Panc1 (cell line): Measurements from ENCODE around the gene PAX3. TPM values are rescaled to one million over a fixed set of nuclear protein-coding genes. Genes with fewer than 3 reads are reported as not detected.

Experiments used
- ATAC-seq: fragments of 200-7000 bp; cut with Tn5 transposase; 2 replicates; pipeline ENCODE4 v1.9.1; 2020; ENCODE audit warnings: mild to moderate bottlenecking, moderate library complexity
- BruUV-seq: library from RNA; stranded (reverse); fragments of 400-500 nt; replicated peaks from 2 replicates; lab custom pipeline; 2021; lab: Mats Ljungman, UMichigan
- CTCF ChIA-PET: fragments of 300-600 bp; sonication (Branson Sonifier 250); formaldehyde crosslinking; loops from one replicate; lab custom pipeline; 2022; ENCODE audit warnings: antibody characterized with exemption; lab: Charles Lee
- POLR2A ChIA-PET: fragments of 300-600 bp; sonication (Branson Sonifier 250); formaldehyde crosslinking; loops from one replicate; lab custom pipeline; 2022; ENCODE audit warnings: antibody characterized with exemption; lab: Charles Lee
- DNase-seq: peaks from one replicate; pipeline ENCODE4 v3.0.0-alpha.2; 2010; ENCODE audit warnings: low read depth, low spot score
- H3K27ac ChIP-seq: 2 replicates; pipeline ENCODE4 v1.5.1; 2011; ENCODE audit warnings: mild to moderate bottlenecking, low read length, inconsistent platforms
- H3K27me3 ChIP-seq: fragments of 200-500 bp; sonication (Bioruptor generic); 2 replicates; pipeline ENCODE4 v1.6.0; 2014; ENCODE audit warnings: low read length, inconsistent platforms; ENCODE audit not compliant: control insufficient read depth, insufficient read depth
- H3K36me3 ChIP-seq: fragments of 200-500 bp; sonication (Bioruptor generic); 2 replicates; pipeline ENCODE4 v1.5.1; 2014; ENCODE audit warnings: inconsistent platforms, mild to moderate bottlenecking, low read length, moderate library complexity; ENCODE audit not compliant: control insufficient read depth, insufficient read depth
- H3K4me1 ChIP-seq: 2 replicates; pipeline ENCODE4 v1.5.1; 2011; ENCODE audit warnings: inconsistent platforms, mild to moderate bottlenecking, low read length, moderate library complexity; ENCODE audit not compliant: control insufficient read depth, insufficient read depth
- H3K4me3 ChIP-seq, 2 experiments: 2 replicates each; pipeline ENCODE4 v1.5.1; 2011 to 2012; ENCODE audit warnings: low read depth in 2 of 2, low read length in 2 of 2, mild to moderate bottlenecking in 2 of 2, inconsistent platforms in 1 of 2, moderate library complexity in 1 of 2
- H3K9me3 ChIP-seq: fragments of 200-500 bp; sonication (Bioruptor generic); 2 replicates; pipeline ENCODE4 v1.5.1; 2014; ENCODE audit warnings: low read depth, mild to moderate bottlenecking, inconsistent platforms, low read length, moderate library complexity; ENCODE audit not compliant: control insufficient read depth, insufficient read depth
- CTCF ChIP-seq: fragments of 450-650 bp; IDR thresholded peaks from 2 replicates; pipeline ENCODE4 v1.5.1; 2017; ENCODE audit warnings: mild to moderate bottlenecking
- POLR2AphosphoS5 ChIP-seq: IDR thresholded peaks from 2 replicates; pipeline ENCODE4 v1.6.1; 2012; ENCODE audit warnings: mild to moderate bottlenecking, low read depth, low read length, moderate library complexity
- SIN3A ChIP-seq: IDR thresholded peaks from 2 replicates; pipeline ENCODE4 v1.6.1; 2012; ENCODE audit warnings: low read depth, mild to moderate bottlenecking, low read length, moderate library complexity, borderline replicate concordance; ENCODE audit not compliant: insufficient read depth
- TCF7L2 ChIP-seq: IDR thresholded peaks from 2 replicates; pipeline ENCODE4 v1.6.1; 2011; ENCODE audit warnings: mild to moderate bottlenecking, low read depth, low read length, inconsistent platforms
- in situ Hi-C: cut with HindIII; loops from 2 replicates; pipeline ENCODE4 v1.10.0; 2016; ENCODE audit warnings: low sequenced_read_pairs, low pct_unique_long_range_greater_than_20kb
- intact Hi-C: fragments of 100-400 bp; cut with micrococcal nuclease; formaldehyde crosslinking; loops from one replicate; pipeline ENCODE4 v1.10.0; 2022; ENCODE audit not compliant: unreplicated experiment
- total RNA-seq: library from RNA; stranded (reverse); gene quantifications from one replicate; pipeline ENCODE4 v1.2.1, GENCODE V29; 2021; ENCODE audit not compliant: unreplicated experiment
- TF ChIP-seq, protein P1 (sequence below), 2 experiments: IDR thresholded peaks; 2 replicates each; pipeline ENCODE4 v1.6.1; 2011 to 2012; ENCODE audit warnings: low read depth in 2 of 2, control low read depth in 1 of 2, low read length in 1 of 2, mild to moderate bottlenecking in 1 of 2, moderate library complexity in 1 of 2; ENCODE audit not compliant: insufficient read depth in 1 of 2

Gene PAX3
- total RNA-seq, 1 experiment from 2014 or later: not detected

GRCh38 chr2:222179592-222179991, 119.2 kb downstream of the PAX3 start:
- ATAC-seq: no peak
- BruUV-seq: no TSS peak
- no peaks in the 10 kb centered on the region for H3K27me3 ChIP-seq
- no peak overlapping the region for H3K27ac ChIP-seq
- intact Hi-C loops (no loop called here), in situ Hi-C loops (no loop called here)
- no peak for DNase-seq
- no peaks in the 10 kb centered on the region for H3K36me3 ChIP-seq
- no peaks in the 10 kb centered on the region for H3K4me1 ChIP-seq
- ChIA-PET POLR2A (no interaction called here), CTCF (no interaction called here)
- H3K4me3 ChIP-seq: no peak overlapping the region
- TF ChIP-seq CTCF: no peak
- no peak for TF ChIP-seq POLR2AphosphoS5
- no peak for TF ChIP-seq TCF7L2
- no peak for TF ChIP-seq SIN3A
- TF ChIP-seq, protein P1, sequence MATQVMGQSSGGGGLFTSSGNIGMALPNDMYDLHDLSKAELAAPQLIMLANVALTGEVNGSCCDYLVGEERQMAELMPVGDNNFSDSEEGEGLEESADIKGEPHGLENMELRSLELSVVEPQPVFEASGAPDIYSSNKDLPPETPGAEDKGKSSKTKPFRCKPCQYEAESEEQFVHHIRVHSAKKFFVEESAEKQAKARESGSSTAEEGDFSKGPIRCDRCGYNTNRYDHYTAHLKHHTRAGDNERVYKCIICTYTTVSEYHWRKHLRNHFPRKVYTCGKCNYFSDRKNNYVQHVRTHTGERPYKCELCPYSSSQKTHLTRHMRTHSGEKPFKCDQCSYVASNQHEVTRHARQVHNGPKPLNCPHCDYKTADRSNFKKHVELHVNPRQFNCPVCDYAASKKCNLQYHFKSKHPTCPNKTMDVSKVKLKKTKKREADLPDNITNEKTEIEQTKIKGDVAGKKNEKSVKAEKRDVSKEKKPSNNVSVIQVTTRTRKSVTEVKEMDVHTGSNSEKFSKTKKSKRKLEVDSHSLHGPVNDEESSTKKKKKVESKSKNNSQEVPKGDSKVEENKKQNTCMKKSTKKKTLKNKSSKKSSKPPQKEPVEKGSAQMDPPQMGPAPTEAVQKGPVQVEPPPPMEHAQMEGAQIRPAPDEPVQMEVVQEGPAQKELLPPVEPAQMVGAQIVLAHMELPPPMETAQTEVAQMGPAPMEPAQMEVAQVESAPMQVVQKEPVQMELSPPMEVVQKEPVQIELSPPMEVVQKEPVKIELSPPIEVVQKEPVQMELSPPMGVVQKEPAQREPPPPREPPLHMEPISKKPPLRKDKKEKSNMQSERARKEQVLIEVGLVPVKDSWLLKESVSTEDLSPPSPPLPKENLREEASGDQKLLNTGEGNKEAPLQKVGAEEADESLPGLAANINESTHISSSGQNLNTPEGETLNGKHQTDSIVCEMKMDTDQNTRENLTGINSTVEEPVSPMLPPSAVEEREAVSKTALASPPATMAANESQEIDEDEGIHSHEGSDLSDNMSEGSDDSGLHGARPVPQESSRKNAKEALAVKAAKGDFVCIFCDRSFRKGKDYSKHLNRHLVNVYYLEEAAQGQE (IDR thresholded peaks at IDR 0.05; ENCODE audit: insufficient read depth in 1 of 2, low read depth in 2 of 2, low read length in 1 of 2): no peak
- no peaks in the 10 kb centered on the region for H3K9me3 ChIP-seq

- no peaks in the 10 kb centered on the region for H3K4me1 ChIP-seq
- H3K9me3 ChIP-seq: no peaks in the 10 kb centered on the region
- intact Hi-C loops: no loop called here
- CTCF ChIA-PET: no interaction called here
- POLR2A ChIA-PET: no interaction called here
- TF ChIP-seq POLR2AphosphoS5: no peak
- TF ChIP-seq SIN3A: no peak
- TF ChIP-seq, protein P1 (IDR thresholded peaks at IDR 0.05; ENCODE audit: insufficient read depth in 1 of 2, low read depth in 2 of 2, low read length in 1 of 2): no peak
- no peak for TF ChIP-seq CTCF
- TF ChIP-seq TCF7L2: no peak
- no peak overlapping the region for H3K4me3 ChIP-seq
- DNase-seq (no peak), ATAC-seq (no peak)
- no peaks in the 10 kb centered on the region for H3K27me3 ChIP-seq
- H3K36me3 ChIP-seq: no peaks in the 10 kb centered on the region
- BruUV-seq: no TSS peak
- in situ Hi-C loops: no loop called here
- H3K27ac ChIP-seq: no peak overlapping the region
Observed at GRCh38 chr2:222178450-222178849, 120.3 kb downstream of the PAX3 start.
